VCaP (cell line): Measurements from ENCODE around the gene FRMPD4.

Experiments
- H3K27ac ChIP-seq: fragments of 450-650 bp; 2 replicates; pipeline ENCODE4 v1.5.1; 2017
- TF ChIP-seq, protein P1 (sequence below): fragments of 450-650 bp; conservative IDR thresholded peaks from 2 replicates; pipeline ENCODE4 v1.5.1; 2017; ENCODE audit warnings: mild to moderate bottlenecking, moderate library complexity

FRMPD4 gene

DNA sequence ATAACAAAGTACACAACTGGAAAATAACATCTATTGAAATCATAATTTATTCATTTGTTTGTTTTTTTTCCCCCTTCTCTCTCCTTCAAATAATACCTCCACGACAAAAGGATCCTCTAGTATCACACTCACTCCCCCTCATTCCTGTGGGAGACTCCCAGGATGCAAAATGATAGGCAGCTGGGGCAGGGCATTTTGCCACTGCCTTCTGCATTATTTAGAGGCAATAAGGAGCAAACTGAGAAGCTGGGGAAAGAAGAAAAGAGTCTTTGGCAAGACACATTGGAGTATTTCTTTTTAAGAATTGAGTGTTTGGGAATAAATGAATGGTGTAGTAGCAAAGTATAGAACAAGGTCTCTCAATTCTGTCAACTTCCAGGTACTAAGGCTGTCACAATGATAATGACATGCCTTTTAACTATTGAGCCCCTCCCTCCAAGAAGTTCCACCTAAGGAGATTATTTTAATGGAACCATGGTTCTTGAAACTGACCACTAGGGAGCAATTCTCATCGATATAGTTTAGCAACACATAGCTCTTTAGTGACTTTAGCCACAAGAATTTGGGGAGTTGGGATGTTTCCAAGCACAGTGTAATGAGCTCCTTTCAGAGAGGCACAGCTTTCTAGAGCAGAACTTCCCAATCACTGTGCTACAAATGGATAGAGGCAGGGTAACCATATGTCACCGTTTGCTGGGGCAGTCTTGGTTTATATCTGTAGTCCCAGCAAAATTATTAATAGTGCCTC is 303.3 kb downstream of the FRMPD4 start:
- TF ChIP-seq, protein P1, sequence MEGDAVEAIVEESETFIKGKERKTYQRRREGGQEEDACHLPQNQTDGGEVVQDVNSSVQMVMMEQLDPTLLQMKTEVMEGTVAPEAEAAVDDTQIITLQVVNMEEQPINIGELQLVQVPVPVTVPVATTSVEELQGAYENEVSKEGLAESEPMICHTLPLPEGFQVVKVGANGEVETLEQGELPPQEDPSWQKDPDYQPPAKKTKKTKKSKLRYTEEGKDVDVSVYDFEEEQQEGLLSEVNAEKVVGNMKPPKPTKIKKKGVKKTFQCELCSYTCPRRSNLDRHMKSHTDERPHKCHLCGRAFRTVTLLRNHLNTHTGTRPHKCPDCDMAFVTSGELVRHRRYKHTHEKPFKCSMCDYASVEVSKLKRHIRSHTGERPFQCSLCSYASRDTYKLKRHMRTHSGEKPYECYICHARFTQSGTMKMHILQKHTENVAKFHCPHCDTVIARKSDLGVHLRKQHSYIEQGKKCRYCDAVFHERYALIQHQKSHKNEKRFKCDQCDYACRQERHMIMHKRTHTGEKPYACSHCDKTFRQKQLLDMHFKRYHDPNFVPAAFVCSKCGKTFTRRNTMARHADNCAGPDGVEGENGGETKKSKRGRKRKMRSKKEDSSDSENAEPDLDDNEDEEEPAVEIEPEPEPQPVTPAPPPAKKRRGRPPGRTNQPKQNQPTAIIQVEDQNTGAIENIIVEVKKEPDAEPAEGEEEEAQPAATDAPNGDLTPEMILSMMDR = no peak
- no peak overlapping the region for H3K27ac ChIP-seq

DNA sequence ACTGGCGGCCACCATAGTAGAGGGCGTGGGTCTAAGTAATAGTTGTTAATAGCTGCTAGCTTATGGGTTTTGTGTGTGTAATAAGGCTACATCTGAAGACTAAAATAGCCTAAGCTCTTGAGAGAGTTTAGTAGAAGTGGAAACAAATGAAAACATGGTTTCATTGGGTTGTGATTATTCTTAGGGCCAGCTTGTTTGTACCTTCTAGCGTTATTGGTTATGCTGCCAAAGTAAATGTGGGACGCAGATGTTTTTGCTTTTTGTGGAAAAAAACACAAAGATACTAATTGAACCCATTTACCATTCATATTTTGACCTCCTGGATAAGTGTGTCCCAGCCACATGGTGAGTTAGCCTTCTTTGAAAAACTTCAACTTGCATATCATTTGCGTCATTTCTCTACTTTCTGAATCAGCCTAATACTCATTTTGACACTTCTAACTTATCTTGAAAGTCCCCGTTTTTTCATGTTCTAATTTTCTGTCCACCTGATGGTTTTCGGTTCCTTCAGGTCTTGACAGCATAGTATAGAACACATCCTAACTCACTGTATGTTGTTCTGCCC is 305.3 kb downstream of the FRMPD4 start:
- TF ChIP-seq, protein P1 = no peak
- no peak overlapping the region for H3K27ac ChIP-seq

DNA sequence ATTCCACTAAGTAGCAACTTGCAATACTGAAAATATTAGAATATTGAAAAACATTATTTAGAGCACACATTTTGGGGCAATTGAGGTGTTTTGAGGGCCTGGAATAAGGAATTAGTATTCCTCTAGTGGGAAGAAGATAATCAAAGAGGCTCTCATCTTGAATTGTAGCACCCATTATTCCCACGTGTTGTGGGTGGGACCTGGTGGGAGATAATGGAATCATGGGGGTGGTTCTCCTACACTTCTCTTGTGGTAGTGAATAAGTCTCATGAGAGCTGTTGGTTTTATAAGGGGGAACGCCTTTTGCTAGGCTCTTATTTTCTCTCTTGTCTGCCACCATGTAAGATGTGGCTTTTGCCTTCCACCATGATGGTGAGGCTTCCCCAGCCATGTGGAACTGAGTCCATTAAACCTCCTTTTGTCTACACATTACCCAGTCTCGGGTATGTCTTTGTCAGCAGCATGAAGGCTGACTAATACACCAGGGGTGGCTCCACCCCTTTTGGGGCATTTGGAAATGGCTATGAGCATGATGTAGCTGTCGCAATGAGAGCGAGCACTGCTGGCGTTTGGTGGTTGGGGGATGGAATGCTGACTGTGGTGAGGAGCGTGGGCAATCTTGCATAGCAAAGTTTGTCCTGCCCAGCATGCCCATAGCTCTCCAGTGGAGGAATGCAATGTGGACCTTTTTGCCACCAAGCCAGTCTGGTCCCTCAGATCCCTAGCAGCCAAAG is 308.2 kb downstream of the FRMPD4 start:
- TF ChIP-seq, protein P1 = no peak
- H3K27ac ChIP-seq = no peak overlapping the region

DNA sequence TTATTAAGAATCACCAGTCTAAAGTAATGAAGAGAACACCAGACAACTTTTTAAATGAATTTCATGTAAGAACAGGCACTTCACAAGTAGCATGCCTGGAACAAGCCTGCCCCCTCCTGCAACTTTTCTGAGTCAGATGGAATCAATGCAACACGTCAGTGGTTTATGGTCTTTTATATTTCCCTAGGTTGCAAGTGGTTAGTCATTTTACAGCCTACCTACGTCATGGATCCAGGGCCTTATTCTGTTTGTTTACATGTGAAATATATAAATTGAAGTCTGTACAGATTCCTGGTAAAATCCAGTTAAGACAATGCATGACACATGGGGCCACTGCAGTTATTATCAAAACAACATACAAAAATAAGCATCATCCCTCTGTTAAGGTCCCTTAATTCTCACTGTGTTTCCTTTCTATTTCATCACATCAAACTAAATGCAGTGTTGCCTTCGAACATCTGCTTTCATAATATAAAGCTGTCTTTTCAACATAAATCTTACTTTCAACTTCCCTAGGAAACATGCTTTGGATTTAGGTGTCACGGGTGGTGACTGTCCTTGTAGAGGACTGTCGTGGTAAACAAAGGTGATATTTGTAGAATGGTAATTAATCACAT is 309.3 kb downstream of the FRMPD4 start:
- H3K27ac ChIP-seq = no peak overlapping the region
- TF ChIP-seq, protein P1 = no peak

DNA sequence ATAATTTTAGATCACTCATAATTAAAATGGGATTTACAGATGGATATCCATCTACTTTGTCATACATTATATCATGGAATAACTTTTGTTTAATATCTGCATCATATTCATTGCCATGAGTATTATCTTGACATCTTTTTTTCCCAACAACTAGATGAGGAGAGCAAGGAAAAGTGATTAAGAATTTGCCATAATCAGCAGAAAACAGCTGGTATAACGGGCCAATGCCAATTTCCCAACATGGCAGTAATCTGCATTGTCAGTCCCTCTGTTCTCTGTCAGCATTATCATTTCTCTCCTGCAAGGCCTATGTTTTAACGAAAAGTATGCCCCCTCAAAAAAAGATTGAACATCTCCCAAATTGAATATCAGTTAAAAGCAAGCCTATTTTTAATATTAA is 314.0 kb downstream of the FRMPD4 start:
- no peak overlapping the region for H3K27ac ChIP-seq
- TF ChIP-seq, protein P1 = no peak

DNA sequence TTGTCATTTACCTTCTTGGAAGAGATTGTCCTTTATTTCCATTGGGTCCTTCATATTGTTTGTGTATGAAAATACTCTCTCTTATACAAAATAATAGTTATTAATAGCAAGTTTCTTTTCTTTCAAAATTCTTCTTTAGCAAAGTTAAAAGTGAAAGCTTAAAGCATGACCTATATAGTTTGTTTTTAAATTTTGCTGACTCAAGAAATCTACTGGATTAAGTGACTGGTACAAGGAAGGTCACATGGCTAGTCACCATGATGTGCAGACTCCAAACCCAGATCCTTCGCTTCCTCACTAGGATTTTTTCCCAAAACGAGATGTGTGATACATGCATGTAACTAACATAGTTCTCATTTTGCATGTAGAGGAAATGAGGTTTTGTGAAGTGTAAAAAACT is 322.7 kb downstream of the FRMPD4 start:
- TF ChIP-seq, protein P1 = no peak

DNA sequence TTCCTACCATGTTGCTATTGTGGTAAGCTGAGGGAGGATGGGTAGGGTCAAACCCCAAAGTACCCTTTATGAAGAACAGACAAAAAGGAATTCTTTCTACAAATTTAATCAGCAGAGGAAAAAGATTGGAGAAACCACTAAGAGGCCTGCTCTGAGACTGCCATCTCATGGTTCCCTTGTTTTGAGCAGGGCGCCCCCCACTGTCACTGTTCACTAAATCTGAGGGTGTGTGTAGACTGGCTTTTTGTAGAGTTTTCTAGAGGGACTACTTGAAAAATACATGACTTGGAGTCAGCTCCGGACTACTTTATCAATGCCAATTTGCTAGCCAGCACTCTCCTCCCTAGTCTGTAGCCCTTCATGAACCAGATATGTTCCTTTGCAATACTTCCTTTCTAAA is 324.8 kb downstream of the FRMPD4 start:
- H3K27ac ChIP-seq = no peak overlapping the region
- TF ChIP-seq, protein P1 = no peak

More for the DNA sequence above, 322.7 kb downstream of the FRMPD4 start:
- no peak overlapping the region for H3K27ac ChIP-seq
